KG1 (cell line): ENCODE data around the gene ZDHHC6.
"Not testable (repeated sequence)": the region's sequence is repeated elsewhere in the genome, so short reads cannot be mapped to it uniquely, and the experiment has no call there.

ENCODE experiments used
- DNase-seq: peaks from one replicate; lab custom pipeline; 2025; lab: John Stamatoyannopoulos, UW

The ZDHHC6 gene, protein sequence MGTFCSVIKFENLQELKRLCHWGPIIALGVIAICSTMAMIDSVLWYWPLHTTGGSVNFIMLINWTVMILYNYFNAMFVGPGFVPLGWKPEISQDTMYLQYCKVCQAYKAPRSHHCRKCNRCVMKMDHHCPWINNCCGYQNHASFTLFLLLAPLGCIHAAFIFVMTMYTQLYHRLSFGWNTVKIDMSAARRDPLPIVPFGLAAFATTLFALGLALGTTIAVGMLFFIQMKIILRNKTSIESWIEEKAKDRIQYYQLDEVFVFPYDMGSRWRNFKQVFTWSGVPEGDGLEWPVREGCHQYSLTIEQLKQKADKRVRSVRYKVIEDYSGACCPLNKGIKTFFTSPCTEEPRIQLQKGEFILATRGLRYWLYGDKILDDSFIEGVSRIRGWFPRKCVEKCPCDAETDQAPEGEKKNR

DNA sequence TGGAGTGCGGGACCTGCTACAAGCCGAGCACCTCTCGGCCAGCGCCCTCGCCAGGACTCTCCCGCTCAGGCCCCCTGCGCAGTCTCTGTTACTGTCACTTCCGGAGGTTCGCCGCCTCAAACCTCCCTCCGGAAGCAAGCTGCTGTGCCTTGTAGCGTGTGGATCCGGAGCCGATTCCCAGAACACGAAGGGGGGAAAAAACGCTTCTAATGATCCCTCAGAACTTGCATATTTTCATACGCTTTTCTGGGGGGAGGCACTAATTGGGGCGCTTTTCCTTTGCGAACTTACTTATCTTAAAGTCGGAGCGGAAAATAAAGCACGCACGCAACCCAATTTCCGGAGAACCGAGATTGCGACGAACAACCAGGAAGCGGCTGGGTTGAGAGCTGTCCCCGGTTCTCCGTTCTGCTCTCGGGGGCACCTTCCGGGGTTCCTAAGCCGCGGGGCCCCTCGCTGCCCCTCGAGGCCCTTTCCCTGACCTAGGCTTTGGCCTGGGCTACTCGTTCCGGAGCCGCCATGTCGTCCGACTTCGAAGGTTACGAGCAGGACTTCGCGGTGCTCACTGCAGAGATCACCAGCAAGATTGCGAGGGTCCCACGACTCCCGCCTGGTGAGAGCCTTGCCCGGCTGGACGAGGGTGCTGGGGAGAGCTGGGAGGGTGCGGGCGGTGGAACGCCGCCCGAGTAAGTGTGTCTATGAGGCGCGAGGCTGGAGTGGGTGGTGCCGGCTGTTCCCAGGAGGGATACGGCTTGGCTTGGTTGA is at the start of gene ZDHHC6, which contains the start of gene VTI1A:
Gene ZDHHC6, minus strand, starts transcription at position 60 of the 765 bp plus-strand sequence. CDS start 1,478 bp downstream, outside the sequence.
Gene VTI1A, plus strand, starts transcription at position 361 of the 765 bp plus-strand sequence. Its CDS starts 159 bp downstream, at position 520.
- DNase-seq: peak; percentile 80

DNA sequence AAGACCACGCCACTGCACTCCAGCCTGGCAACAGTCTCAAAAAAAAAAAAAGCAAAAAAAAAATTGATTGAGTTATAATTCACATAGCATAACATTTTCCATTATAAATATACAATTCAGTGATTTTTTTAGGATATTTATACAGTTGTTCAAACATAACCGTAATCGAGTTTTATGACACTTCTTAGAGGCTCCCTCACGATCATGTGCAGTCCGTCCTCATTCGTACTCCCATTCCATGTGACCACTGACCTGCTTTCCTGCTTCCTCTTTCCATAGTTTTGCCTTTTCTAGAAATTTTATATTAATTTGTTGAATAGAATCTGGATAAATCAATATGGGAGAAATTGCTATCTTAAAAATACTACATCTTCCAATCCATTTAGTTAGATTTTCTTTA is 46.0 kb upstream of the ZDHHC6 start:
- DNase-seq: no peak

DNA sequence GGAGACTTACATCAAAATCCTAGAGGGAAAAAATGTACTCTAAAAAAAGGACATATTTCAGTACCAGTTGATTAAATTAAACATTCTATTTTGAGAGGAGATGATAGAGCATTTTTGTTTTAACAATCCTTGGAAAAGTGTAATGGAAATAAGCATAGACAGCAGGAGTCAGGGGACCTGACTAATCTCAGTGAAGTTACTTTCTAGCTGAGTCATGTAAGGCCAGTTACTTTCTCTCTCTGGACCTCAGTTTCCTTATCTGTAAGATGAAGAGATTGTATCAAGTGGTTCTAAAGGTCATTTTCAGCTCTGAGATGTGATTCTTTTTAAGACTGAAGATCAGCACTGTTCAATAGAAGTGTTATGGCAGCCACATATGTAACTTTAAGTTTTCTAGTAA is 44.4 kb upstream of the ZDHHC6 start:
- DNase-seq: no peak

DNA sequence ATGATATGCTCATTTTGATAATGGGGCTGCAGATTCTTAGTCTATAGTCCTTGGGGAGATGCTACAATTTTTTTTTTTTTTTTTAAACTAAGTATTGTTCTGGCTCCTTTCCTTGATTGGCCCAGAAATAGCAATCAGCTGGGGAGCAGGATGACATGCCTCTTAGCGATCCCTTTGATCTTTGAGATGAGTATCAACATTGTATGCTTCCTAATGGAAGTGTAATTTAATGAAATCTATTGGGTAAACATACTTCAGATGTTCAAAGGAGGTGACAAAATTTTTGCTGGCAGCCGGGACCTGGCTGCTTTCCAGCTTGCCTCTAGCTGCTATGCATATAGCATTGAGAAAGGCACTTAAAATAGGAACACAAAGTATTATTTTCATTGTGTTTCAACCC is 43.8 kb upstream of the ZDHHC6 start:
- DNase-seq: no peak

DNA sequence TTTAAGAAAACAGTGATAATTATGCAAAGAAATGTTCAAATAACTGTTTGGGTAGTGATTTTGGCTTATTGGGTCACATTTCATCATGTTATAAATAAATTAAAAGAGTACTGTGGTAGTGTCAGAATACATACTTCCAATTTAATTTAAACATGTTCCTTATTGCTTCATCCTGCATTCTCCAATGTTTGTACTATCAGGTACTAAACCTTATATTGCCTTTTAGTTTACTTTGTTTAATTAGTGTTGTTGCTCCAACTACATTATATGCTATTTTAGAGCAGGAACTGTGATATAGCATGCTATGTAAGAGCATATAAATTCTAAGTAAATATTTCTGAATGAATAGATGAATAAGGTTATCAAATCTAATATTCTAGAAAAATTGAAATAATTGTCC is 41.2 kb upstream of the ZDHHC6 start:
- DNase-seq: no peak

DNA sequence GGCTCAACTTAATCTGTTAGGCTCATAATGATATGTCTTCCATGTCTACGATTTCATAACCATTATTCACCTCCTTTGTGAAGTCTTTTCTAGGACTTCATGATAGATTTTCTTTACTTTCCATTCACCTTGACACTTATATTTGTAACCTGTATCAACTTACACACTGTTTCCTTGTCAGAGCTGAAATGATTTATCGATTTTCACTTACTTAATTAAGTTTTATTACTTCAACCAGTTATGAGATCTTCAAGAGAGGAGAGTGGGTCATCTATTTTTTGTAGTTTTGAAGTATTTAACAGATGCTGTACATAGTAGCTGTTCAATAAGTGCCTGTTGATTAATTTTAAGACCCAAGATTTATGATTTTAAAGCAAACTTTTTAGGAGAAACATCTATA is 37.7 kb upstream of the ZDHHC6 start:
- DNase-seq: no peak

DNA sequence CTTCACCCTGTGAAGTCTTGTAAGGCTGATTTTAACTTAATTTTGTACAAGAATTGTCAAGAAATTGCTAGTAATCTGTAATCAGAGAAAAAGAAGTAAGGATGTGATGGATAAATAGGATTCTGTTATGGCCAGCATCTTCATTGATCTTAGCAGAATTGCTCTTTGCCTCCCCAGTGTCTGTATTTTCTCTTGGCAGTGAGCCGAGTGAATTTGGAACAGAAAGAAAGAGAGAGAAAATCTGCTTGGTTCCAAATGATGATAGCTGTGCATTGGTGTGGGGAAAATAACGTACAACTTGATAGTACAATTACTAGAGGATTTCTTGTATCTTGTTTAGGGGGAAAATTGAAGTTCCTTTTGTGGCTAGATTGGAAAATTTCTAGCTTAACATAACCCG is 34.9 kb upstream of the ZDHHC6 start:
- DNase-seq: no peak

DNA sequence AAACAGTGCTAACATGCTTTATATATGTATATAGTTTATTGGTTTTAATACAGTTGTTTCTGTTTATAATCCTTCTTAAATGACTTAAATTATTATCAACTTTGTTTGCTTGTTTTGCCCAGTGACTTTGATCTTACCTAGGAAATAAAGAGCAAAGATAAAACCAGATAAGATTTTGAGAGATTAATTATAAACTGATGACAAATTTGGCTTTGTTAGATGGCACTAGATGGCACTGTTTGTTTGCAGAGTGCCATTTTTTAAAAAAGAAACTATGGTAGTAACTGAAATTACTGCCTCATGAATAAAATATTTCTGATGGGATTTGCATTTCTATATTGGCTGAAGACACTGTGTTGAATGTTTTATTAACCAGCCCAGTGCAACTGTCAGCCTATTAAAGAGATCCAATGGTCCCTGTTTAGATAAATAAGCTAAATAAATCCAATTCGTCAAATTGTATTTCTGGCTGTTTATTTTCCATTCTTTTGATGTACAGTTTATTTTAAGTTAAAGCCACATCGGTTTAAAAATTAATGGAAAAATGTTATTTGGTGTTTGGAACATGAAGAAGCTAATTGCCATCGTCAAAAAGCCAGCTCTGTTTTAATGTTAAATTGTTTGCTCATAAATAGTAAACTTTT is 29.0 kb upstream of the ZDHHC6 start:
- DNase-seq: no peak

DNA sequence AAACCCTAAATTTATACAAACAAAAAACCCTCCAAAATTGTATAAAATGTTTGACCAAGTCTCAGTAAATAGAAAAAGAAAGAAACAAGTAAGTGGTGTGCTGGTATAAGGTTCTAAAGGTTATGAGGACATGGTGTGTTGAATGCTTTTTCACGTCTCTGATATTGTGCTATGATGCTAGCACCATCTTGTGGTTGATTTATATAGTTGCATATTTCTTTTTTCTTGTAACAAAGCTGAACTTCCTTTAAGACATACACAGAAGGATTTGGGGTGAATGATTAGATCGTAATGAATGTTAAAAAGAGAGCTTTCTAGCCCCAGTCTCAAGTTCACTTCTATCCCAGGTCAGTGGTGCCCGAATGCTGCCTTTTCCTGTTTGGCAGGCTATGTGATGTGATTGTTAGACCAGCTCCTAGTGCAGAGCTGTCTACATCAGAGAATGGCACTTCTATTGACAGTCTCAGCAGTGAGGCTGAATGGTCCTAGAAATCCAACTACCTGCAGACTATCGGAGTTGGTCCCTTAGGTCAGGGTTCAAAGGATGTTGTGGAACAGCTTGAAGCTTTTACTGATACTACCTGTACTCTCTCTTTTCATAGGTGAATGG is 25.3 kb upstream of the ZDHHC6 start:
- DNase-seq: peak; percentile 37

DNA sequence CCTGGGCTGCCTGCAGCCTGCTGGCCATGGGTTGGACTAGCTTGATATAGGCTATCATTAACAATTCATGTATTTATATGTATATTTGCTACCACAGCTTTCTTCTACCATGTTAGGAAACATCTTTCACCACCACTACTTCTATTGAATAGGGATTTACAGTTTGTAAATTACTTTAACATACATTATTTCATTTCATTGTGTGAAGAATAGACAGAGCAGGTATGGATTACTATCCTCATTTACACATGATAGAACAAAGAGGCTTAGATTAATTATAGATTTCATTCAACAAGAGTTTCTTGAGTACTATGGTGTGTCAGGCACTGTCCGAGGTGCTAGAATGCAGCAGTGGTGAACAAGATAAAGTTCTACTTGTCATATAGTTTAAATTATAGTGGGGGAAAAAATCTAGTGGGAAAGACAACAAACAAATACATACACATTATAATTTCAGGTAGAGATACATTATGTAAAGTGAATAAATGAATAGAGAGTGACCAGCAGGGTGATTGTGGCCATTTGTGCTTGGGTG is 20.9 kb upstream of the ZDHHC6 start:
- DNase-seq: no peak

DNA sequence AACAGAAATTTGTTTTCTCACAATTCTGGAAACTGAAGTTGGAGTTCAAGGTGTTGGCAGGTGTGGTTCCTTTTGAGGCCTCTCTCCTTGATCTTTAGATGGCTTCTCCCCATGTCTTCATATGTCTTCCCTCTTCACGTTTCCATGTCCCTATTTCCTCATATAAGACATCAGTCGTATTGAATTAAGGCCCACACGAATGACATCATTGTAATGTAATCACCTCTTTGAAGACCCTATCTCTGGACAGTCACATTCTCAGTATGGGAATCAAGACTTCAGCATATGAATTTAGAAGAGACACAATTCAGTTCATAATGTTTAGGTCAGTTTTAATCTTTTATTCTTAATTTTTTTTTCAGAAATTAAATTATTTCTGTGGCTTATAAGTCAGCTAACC is 20.1 kb upstream of the ZDHHC6 start:
- no peak for DNase-seq

DNA sequence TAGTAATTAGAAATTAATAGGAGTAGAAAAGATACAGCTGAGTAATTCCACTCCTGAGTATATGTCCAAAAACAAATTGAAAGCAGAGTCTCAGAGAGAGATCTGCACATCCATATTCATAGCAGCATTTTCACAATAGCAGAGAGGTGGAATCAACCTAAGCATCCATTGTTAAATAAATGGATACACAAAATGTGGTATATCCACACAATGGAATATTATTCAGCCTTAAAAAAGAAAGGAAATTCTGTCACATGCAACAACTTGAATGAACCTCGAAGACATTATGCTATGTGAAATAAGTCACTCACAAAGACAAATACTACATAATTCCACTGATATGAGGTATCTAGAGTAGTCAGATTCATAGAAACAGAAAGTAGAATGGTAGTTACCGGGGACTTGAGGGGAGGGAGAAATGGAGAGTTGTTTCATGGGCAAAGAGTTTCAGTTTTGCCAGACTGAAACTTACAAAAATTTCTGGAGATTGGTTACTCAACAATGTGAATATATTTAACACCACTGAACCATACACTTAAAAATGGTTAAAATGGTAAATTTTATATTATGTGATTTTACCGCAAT is 18.7 kb upstream of the ZDHHC6 start:
- DNase-seq: no peak

DNA sequence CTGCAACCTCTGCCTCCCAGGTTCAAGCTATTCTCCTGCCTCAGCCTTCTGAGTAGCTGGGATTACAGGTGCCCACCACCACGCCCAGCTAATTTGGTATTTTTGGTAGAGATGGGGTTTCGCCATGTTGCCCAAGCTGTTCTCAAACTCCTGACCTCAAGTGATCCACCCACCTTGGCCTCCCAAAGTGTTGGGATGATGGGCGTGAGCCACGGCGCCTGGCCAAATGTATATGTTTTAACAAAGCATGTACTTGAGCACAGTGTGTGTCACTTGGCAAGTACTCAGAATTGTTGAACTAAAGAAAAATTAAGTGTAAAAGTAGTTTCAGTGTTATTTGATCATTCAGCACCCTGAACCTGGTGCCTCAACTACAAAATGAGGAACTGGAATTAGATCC is 17.4 kb upstream of the ZDHHC6 start:
- DNase-seq: not testable (repeated sequence)

DNA sequence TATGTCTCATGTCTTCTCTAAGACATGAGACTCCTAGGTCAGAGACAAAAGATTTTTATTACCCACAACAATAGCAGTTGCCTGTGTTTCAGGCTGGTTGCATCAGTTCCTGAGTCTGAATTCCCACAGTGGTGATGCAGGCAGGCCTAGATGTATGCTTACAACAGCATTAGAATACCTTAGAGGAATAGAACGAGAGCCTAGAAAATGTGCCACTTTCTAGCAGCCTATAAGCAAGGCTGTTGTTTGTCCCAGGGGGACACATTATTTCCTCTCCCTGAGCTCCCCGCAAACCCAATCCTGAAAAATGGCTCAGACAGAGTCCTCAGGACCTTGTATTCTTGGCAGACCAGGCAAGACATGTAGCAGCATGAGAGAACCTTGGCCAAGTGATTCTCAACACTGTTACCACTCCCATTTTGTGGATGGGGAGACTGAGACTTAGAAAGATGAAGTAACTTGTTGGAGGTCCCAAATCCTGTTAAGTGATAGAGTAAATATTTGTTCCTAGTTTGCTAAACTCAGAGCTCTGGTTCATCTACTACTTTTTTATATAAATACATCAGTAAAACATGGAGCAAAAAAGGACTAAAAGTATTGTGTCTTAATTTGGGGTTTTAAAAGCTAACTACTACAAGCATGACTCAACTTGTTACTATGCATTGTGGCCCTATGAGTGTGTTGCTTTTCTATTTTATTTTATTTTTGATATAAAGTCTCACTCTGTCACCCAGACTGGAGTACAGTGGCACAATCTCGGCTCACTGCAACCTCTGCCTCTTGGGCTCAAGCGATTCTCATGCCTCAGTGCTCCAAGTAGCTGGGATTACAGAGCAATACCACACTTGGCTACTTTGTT is 14.5 kb upstream of the ZDHHC6 start:
- no peak for DNase-seq

DNA sequence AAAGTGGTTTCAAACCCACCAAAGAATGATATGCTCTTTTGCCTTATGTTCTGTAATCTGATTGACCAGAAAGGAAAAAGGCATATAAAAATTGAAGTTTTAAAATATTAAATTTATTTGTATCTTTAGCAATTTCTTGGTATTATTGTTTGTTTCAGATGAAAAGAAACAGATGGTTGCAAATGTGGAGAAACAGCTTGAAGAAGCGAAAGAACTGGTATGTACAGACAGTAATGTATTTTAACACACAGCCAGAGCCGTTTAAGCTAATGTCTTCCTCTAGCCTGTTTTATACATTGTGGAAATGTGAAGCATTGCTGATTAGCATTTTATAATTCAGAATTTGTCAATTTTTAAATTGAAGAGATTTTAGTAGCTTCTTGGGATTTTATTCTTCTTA is 13.7 kb upstream of the ZDHHC6 start:
- no peak for DNase-seq

DNA sequence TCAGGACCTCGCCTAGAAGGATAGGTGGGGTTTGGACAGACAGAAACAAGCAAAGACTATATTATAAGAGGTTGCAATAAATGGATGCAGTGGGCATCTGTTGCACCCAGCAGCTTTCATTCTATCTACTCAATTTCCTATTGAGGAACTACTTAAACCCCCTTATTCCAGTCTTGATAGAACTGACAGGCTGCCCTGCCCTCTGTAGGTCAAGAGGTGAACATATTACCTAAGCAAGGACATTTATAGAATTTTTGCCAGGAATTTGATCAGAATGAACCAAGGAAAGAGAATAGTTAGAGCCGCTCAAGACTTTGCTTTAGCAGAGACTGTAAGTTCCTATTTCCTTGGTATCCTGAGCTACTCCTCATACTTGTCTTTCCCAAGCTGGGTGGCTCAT is 9.8 kb upstream of the ZDHHC6 start:
- DNase-seq: no peak

DNA sequence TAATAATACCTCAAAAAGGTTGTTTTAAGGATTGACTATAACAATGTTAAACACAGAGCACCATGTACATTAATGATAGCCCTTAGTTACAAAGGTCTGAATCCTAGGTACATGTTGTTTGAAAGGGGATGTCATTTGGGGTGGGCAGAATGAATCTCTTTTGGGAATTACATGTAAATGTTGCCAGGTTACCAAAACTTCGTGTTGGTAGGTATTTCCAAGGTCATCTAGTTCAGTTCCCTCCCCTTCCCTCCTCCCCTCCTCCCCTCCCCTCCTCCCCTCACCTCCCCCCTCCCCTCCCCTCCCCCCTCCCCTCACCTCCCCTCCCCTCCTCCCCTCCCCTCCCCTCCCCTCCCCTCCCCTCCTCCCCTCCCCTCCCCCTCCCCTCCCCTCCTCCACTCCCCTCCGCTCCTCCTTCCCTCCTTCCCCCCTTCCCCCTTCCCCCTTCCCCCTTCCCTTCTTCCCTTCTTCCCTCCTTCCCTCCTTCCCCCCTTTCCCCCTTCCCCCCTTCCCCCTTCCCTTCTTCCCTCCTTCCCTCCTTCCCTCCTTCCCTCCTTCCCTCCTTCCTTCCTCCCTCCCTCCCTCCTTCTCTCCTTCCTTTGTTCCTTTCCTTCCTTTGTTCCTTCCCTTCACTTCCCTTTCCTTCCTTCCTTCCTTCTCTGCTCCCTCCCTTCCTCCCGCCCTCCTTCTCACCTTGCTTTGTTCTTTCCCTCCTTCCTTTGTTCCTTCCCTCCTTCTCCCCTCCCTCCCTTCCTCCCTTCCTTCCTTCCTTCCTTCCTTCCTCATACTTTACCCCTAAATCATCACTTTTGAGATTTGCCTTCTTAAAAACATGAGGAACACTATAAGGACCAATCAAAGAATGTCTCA is 8.4 kb upstream of the ZDHHC6 start:
- no peak for DNase-seq

DNA sequence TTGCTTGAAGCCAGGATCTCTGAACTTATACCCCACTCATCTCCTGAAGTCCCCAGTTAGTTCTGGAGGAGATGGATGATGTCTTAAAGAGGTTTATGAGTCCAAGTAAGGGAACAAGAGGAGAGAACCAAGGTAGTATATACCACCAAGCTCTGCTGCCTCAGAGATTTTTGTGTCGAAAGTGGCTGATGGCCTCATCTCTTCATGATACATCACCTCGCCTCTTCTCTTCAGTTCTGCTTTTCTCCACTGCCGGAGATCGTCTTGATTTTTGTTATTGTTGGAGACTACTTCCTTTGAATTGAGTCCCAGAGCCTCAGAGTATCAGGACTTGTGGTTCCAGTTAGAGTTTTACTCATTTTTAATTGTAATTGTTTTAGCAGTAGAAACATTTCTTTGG is 2.2 kb upstream of the ZDHHC6 start:
- DNase-seq: no peak

DNA sequence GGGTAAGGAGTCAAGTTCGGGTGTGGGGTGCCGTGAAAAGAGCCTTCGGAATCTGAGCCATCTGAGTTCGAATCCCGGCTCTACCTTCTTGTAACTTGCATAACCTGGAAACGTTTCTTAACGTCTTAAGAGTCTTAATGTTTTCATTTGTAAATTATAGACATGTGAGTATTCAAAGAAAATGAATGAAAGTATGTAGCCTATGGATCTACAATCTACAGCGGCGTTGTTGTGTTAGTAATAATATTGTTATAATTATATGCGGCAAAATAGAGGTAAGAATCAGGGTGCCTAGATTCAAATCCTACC is 860 bp upstream of the ZDHHC6 start:
- DNase-seq: no peak
